GM21528 (cell line): ENCODE measurements around the gene ZDBF2.
A peak's percentile ranks its signal among the peaks of the same experiment; 100 is the strongest.
"Not testable (repeated sequence)": the region's sequence is repeated elsewhere in the genome, so short reads cannot be mapped to it uniquely, and the experiment has no call there.

Source experiments
- ATAC-seq: cut with Tn5 transposase; IDR thresholded peaks from one replicate; pipeline ENCODE4 v1.9.1; 2021; ENCODE audit warnings: mild to moderate bottlenecking, moderate library complexity; ENCODE audit not compliant: unreplicated experiment, low FRiP score

The ZDBF2 gene

DNA sequence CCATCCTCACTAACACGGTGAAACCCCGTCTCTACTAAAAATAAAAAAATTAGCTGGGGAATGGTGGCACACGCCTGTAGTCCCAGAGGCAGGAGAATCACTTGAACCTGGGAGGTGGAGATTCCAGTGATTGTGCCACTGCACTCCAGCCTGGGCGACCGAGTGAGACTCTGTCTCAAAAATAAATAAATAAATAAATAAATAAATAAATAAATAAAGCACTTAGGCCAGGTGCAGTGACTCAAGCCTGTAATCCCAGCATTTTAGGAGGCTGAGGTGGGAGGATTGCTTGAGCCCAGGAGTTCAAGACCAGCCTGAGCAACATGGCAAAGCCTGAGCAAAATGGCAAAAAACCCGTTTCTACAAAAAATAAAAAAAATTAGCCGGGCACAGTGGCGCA lies 15.8 kb upstream of the ZDBF2 start:
- ATAC-seq = not testable (repeated sequence)

GRCh38 chr2:206259376-206260187 lies 14.9 kb upstream of the ZDBF2 start:
- no peak for ATAC-seq

- ATAC-seq = peak; percentile 86
These were observed 14.1 kb upstream of the ZDBF2 start for GRCh38 chr2:206260188-206261012.

- no peak for ATAC-seq
These were observed 10.4 kb upstream of the ZDBF2 start for GRCh38 chr2:206263959-206264603.

DNA sequence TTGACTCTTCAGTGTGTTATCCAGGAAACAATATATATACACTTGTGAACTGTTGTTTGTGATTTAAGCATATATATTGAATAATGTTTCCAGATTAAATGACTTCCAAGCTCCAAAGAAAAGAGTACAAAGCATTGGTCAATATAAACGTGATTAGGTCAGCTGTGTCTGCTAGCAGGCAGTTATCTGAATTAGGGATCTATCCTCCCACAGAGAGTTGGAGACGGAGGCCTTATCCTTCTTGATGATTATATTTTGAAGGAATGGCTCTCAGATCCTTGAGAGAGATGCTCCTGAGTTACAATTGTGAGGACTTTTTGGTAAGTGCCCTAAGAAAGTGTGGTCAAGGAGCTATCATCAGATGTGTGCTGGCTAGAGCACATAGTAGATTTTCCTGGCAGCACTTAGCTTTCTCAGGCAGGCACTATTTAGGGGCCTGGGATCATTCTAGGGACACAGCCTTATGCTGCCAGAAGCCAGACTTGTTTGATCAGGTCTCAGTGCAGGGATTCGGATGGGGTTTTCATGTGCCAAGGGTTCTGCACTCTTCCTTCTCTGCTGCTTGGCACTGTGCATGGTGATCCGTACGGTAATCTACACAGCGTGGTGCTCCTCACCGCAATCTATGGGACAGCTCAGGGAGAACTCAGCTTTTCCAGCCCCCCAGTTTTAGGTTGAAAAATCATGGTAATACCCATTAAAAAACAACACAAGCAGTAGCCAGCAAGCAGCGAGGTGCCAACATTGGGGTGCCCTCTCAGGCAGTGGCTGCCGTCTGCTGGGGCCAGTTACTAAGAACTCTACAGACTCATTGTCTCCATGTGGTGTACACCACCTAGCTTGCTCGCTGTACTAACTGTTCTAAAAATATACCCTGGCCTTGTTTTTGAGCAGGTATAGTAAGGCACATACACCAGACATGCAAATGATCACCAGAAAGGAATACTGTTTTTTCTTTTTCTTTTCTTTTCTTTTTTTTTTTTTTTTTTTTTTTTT lies 8.0 kb upstream of the ZDBF2 start:
- ATAC-seq = no peak

DNA sequence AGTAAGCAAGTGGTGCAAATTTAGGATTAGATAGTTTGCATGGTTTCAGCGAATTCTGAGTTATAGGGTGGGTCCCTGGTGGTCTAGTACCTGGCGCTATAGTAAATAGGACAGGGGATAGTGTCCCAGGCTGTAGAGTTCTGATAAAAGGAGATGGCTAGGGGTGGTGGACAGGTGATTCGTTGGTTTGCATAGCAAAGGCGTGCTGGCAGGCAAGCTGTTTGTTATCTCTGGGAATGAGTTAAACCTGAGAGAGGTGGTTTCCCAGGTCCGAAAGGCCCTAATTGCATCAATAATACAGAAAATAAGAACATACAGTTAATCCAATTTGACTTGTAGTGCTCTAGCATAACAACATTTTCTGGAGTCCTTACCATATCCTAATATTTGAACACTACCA lies 6.9 kb upstream of the ZDBF2 start:
- no peak for ATAC-seq

GRCh38 chr2:206271065-206271464 lies 3.4 kb upstream of the ZDBF2 start:
- ATAC-seq = no peak

DNA sequence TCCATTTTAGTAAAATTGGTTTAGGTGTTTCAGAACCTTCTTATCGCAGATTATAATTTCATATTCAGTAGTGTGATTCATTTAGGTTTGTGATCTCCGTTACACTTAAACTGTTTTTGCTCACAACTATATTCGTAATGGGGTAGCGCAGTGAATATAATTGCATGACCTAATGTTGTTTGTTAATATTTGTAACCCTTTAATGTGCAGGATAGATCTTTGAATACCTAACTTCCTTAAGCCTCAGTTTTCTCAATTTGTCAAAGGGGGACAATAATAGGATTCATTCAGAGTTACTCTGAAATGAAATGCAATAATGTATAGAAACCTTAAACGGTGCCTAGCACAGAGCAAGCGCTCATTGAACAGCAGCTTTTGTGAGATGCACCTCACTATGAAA lies 558 bp upstream of the ZDBF2 start:
- no peak for ATAC-seq

GRCh38 chr2:206275312-206276055 lies 1.0 kb downstream of the ZDBF2 start:
- peak; percentile 36 for ATAC-seq

DNA sequence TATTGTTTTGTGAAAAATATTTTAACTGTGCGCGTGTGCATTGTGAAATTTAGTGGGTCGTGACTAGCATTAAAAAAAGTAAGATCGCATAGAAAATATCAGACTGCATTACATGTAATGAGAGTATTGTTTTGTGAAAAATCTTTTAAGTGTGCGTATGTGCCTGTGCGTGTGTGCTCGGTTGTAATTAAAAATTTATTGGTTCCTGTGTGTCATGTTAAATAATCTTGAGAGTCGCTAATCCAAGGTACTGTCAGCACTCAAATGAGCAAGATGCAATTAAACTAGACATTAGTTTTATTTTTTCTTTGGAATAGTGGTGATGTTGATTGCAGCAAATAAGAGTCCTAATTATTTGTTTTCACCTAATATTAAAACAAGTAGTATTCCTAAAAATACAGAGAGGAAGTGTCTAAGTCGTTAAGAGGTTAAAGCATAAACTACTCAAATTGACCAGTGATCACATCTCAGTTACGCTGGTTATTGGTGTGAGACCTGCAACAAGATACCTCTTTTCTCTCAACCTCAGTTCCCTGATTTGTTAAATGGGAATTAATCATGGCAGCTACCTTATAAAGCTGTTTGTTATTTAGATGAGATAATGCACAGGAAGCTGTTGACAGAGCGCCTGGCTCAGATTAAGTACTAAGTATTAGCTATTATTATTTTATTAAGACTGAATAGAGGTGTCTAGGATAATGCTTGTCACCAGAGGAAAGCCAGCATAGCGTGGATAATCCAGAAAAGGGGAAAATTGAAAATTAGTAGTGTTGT lies 1.9 kb downstream of the ZDBF2 start:
- ATAC-seq = no peak

DNA sequence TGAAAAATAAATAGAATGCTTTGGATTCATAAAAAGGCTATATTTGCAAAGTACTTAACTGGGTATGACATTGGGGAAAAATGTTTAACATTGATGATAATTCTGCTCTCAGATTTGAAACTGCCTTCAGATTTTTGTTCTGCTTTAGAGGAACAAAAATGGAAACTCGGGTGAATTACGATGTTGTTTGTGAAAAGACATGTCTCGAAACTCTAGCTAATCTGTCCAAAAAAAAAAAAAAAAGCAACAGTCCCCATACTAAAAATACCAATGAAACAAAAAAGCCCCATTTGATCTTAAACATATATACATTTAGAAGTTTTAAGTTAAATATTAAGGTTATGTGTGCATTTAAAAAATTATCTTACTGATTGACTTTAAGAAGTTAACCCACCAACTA lies 3.0 kb downstream of the ZDBF2 start:
- ATAC-seq = no peak

DNA sequence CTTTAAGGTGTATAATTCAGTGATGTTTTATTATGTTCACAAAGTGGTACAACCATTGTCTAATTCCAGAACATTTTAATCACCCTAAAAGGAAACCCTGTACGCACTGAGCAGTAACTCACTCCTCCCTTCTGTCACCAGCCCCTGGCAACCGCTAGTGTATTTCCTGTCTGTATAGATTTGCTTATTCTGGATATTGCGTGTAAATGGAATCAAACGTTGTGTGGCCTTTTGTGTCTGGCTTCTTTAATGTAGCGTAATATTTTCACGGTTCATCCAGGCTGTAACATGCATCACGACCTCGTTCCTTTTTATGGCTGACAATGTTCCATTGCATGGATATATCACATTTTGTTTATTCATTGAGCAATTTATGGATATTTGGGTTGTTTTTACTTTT lies 8.3 kb downstream of the ZDBF2 start:
- no peak for ATAC-seq

DNA sequence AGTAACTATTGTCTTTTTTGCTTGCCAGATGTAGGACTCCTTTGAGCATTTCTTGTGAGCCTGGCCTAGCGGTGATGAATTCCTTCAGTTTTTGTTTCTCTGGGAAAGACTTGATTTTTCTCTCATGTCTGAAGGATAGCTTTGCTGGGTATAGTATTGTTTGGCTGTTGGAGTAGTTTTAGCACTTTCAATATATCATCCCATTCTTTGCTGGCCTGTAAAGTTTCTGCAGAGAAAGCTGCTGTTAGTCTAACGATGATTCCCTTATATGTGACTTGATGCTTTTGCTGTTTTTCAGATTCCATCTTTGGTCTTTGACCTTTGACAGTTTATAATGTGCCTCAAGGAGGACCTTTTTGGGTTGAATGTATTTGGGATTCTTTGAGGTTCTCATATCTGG lies 12.7 kb downstream of the ZDBF2 start:
- ATAC-seq = no peak

GRCh38 chr2:206289391-206289790 lies 14.9 kb downstream of the ZDBF2 start:
- ATAC-seq = no peak

- ATAC-seq = no peak
These were observed 21.7 kb downstream of the ZDBF2 start for GRCh38 chr2:206296128-206296527.

DNA sequence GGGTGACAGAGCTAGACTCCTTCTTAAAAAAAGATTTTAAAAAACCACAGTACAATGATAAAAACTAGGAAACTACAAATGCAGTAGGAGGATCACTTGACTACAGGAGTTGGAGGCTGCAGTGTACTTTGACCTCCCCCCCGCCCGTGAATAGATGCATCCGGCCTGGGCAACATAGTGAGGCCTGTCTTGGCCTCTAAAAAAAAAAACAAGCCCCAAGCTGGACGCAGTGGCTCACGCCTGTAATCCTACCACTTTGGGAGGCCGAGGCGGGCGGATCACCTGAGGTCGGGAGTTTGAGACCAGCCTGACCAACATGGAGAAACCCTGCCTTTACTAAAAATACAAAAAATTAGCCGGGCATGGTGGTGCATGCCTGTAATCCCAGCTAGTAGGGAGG lies 25.1 kb downstream of the ZDBF2 start:
- ATAC-seq = not testable (repeated sequence)

- no peak for ATAC-seq
These were observed 31.2 kb downstream of the ZDBF2 start for GRCh38 chr2:206305523-206306245.

DNA sequence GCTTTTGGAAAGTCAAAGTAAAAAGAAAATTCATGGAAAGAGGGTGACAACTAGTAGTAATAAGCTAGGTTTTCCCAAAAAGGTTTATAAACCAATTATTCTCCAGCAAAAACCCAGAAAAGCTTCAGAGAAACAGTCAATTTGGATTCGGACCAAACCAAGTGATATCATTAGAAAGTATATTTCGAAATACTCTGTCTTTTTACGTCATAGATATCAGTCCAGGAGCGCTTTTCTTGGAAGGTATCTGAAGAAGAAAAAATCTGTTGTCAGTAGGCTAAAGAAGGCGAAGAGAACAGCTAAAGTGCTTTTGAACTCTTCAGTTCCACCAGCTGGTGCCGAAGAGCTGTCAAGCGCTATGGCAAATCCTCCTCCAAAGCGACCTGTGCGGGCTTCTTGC lies 36.6 kb downstream of the ZDBF2 start:
- ATAC-seq = no peak
